Left ventricle myocardium inferior (tissue), 1 donor: Measurements from ENCODE around the gene POU2AF1. TPM values are rescaled to one million over a fixed set of nuclear protein-coding genes. Genes with fewer than 3 reads are reported as not detected.

Source experiments
- DNase-seq: peaks from one replicate; pipeline ENCODE4 v3.0.0-alpha.2; 2020
- H3K27ac ChIP-seq: fragments of 200-600 bp; replicated peaks from 2 replicates; pipeline ENCODE4 v1.8.0; 2021
- H3K27me3 ChIP-seq: fragments of 200-600 bp; 2 replicates; pipeline ENCODE4 v1.8.0; 2021; ENCODE audit warnings: low read depth
- H3K36me3 ChIP-seq: fragments of 200-600 bp; 2 replicates; pipeline ENCODE4 v1.8.0; 2021
- H3K4me1 ChIP-seq: fragments of 200-600 bp; 2 replicates; pipeline ENCODE4 v1.8.0; 2021
- H3K4me3 ChIP-seq: fragments of 200-600 bp; 2 replicates; pipeline ENCODE4 v1.8.0; 2021; ENCODE audit warnings: mild to moderate bottlenecking, moderate library complexity
- H3K9me3 ChIP-seq: fragments of 200-600 bp; replicated peaks from 2 replicates; pipeline ENCODE4 v1.8.0; 2021
- intact Hi-C: fragments of 100-400 bp; cut with micrococcal nuclease; formaldehyde crosslinking; loops from one replicate; pipeline ENCODE4 v1.11.0; 2022
- total RNA-seq: library from RNA; stranded (reverse); fragmentation: NEBNext Ultra II Directional; extraction: Animal tissue kit (Norgen Biotek cat#: 25700); gene quantifications from one replicate; pipeline ENCODE4 v1.2.1, GENCODE V29; 2021
- TF ChIP-seq, protein P1 (sequence below): fragments of 200-600 bp; IDR thresholded peaks from 2 replicates; pipeline ENCODE4 v1.8.0; 2021; ENCODE audit warnings: antibody characterized with exemption, mild to moderate bottlenecking, borderline replicate concordance
- donor health status: DM: no; HTN: yes; CAD: no; lungs with severe emphysema.

POU2AF1 gene
- total RNA-seq, 1 donor from 2014 or later = 0.05 TPM

DNA sequence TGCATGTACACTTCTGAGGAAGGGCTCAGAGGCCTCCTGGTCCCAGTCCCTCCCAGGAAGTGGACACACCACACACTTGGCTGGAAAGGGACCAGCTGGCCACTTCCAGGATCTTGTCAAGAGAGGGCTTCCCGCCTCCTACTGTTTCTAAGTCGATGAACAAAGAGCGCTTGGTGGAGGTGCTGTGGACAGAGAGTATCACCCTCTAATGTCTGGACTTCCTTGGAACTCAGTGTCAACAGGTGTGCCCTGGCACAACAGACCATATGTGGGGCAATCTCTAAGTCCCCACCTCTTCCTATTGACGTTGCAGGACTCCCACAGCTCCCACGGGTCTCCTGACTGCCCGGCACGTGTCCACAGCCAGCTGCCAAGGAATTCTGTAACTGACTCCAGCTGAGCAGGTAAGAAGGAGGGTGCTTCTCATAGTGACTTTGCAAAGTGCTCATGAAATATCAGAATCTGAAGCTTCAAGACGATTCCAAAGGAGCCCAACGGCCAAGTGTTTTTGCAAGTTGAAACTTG, 16.1 kb downstream of the POU2AF1 start:
- H3K9me3 ChIP-seq = no peaks in the 10 kb centered on the region
- no peak for DNase-seq
- H3K27ac ChIP-seq = no peak overlapping the region
- intact Hi-C loops = no loop called here
- no peaks in the 10 kb centered on the region for H3K4me1 ChIP-seq
- H3K27me3 ChIP-seq = peaks cover 6% of the 10 kb centered on the region
- TF ChIP-seq, protein P1, sequence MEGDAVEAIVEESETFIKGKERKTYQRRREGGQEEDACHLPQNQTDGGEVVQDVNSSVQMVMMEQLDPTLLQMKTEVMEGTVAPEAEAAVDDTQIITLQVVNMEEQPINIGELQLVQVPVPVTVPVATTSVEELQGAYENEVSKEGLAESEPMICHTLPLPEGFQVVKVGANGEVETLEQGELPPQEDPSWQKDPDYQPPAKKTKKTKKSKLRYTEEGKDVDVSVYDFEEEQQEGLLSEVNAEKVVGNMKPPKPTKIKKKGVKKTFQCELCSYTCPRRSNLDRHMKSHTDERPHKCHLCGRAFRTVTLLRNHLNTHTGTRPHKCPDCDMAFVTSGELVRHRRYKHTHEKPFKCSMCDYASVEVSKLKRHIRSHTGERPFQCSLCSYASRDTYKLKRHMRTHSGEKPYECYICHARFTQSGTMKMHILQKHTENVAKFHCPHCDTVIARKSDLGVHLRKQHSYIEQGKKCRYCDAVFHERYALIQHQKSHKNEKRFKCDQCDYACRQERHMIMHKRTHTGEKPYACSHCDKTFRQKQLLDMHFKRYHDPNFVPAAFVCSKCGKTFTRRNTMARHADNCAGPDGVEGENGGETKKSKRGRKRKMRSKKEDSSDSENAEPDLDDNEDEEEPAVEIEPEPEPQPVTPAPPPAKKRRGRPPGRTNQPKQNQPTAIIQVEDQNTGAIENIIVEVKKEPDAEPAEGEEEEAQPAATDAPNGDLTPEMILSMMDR = no peak
- no peak overlapping the region for H3K4me3 ChIP-seq
- no peaks in the 10 kb centered on the region for H3K36me3 ChIP-seq

DNA sequence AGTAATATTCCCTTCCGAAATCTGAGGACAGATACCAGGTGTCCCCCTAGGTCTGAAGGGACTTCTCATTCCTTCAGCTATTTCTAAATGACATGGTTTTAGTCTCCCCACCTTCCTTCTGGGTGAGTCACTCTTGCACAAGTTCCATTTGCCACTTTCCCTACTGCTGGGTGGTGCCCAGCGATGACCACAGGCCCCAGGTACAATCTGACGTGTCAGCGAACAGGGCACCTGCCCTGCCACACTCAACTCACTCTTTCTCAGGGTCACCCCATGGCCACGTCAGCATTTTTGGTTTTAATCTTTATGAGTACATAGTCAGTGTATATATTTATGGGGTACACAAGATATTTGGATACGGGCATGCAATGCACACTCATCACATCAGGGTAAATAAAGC, 17.2 kb downstream of the POU2AF1 start:
- Histone ChIP-seq H3K4me3 (no peak overlapping the region), H3K4me1 (no peaks in the 10 kb centered on the region), H3K27ac (no peak overlapping the region), H3K27me3 (peaks cover 4% of the 10 kb centered on the region), H3K9me3 (no peaks in the 10 kb centered on the region), H3K36me3 (no peaks in the 10 kb centered on the region)
- no peak for DNase-seq
- TF ChIP-seq, protein P1 = no peak
- intact Hi-C loops = no loop called here

DNA sequence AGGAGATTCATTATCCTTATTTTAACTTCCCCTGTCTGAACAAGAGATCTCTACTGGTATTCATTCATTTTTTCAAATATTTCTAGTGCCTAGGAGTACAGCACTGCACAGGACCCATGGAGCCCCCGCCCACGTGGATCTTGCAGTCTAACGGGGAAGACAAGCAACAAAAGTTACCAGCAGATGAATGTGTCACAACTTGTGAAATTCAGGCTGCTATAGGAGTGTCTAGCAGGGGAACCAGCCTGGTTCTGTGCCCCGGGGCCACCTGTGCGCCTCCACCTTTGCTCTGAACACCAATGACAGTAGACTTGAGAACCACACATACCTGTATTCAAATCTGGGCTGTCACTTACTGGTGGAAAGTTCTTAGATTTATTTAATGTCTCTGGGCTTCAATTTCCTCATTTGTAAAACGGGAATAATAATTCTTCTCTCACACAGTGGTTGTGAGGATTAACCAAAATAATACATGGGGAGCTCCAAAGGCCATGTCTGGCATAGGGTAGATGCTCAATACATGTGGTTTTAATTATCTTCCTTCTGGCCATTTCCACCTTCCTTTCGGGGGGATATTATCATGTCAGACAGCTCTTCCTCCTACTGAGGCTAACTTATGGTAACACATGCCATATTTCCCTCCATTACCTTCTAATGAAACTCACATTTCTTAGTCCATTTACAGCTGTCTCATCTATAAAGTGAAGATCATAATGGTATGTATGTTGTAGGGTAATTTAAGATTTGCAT, 17.8 kb downstream of the POU2AF1 start:
- TF ChIP-seq, protein P1 = no peak

DNA sequence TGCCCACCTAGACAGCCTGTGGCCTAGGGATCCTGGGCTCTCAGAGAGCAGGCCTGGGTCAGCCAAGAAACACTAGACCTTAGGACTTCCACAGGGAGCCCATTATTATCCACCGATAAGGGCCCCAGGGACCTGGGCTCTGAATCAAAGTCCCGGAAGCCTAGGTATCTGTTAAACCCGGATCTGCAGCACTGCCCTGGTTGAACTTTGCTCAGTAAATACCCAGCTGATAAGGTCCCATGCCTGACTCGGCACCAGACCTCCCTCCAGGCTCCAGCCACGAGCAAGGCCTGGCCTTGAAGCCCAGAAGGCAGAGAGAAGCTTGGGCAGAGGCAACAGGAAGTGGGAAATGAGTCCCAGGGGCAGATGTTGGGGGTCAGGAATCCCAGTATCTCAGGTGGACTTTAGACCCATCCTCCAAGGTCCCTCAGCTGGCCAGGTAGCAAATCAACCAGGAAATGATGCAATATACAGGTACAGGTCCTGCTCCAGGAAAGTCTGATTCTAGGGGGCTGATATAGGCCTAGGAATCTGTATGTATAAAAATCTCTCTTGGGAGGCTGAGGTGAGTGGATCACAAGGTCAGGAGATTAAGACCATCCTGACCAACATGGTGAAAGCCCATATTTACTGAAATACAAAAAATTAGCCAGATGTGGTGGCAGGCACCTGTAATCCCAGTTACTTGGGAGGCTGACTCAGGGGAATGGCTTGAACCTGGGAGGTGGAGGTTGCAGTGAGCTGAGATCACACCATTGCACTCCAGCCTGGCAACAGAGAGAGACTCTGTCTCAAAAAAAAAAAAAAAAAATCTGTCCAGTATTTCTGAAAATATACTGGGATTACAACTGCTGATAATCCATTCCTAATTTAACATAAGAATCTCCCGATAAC, 18.7 kb downstream of the POU2AF1 start:
- intact Hi-C loops = no loop called here
- Histone ChIP-seq H3K4me3 (no peak overlapping the region), H3K27ac (no peak overlapping the region), H3K9me3 (no peaks in the 10 kb centered on the region), H3K36me3 (no peaks in the 10 kb centered on the region), H3K4me1 (no peaks in the 10 kb centered on the region), H3K27me3 (peaks cover 3% of the 10 kb centered on the region)
- DNase-seq = no peak
- TF ChIP-seq, protein P1 = no peak

More for the DNA sequence above, 17.8 kb downstream of the POU2AF1 start:
- H3K4me1 ChIP-seq = no peaks in the 10 kb centered on the region
- H3K36me3 ChIP-seq = no peaks in the 10 kb centered on the region
- peaks cover 3% of the 10 kb centered on the region for H3K27me3 ChIP-seq
- no peaks in the 10 kb centered on the region for H3K9me3 ChIP-seq
- no peak overlapping the region for H3K4me3 ChIP-seq
- H3K27ac ChIP-seq = no peak overlapping the region
- intact Hi-C loops = no loop called here
- no peak for DNase-seq

DNA sequence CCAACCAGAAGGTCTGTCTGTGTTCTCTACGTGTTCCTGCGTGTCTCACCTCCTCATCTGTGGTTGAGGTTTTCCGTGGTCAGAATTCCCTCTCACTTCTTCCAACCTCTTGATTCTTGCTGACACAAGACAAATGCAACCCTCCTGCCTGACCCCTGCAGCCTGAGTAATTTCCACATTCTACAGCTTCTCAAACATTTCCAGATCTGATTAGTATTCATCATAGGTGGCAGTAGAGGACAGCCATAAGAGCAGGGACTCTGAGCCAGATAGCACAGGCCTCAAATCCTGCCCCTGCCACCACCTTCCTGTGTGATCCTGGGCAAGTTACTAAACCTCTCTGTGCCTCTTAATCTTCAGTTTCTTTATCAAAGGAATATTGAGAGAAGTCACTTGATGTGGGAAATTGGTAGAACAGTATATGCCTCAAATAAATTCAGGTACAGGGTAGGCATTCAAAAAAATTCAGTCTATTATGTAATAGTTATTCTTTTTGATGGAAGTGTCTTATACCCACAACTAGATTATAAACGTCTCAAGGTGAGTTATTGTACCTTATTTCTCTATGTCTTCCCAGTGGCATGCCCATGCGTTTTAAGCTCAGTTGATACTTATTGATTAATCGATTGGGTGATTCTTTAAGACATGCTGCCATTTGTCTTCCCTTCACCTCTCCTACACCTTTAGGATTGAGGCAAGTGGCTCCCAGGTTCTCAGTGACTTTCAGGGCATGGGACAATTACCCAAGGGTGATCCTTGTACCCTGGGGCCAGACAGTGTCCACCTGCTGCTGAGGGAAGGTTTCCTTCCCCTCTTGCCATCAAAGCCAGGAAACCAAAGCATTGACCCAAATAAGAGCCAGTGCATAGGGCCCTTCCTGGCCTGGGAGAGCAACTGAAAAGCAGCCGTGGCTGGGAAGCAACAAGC, 19.6 kb downstream of the POU2AF1 start:
- no peak for DNase-seq
- TF ChIP-seq, protein P1 = no peak
- no peak overlapping the region for H3K27ac ChIP-seq
- no peaks in the 10 kb centered on the region for H3K9me3 ChIP-seq
- no peak overlapping the region for H3K4me3 ChIP-seq
- H3K36me3 ChIP-seq = no peaks in the 10 kb centered on the region
- intact Hi-C loops = no loop called here
- H3K4me1 ChIP-seq = no peaks in the 10 kb centered on the region
- peaks cover 3% of the 10 kb centered on the region for H3K27me3 ChIP-seq
